Activated naive CD4-positive, alpha-beta T cell treated with anti-CD3 and anti-CD28 coated beads, Interleukin-2, amount 50 U/mL, for 16 hours (primary cell): ENCODE measurements around the gene LTO1.
"Not testable (repeated sequence)": the region's sequence is repeated elsewhere in the genome, so short reads cannot be mapped to it uniquely, and the experiment has no call there.

Experiments used
- DNase-seq: peaks from one replicate; pipeline ENCODE4 v3.0.0-alpha.2; 2020

Gene LTO1

DNA sequence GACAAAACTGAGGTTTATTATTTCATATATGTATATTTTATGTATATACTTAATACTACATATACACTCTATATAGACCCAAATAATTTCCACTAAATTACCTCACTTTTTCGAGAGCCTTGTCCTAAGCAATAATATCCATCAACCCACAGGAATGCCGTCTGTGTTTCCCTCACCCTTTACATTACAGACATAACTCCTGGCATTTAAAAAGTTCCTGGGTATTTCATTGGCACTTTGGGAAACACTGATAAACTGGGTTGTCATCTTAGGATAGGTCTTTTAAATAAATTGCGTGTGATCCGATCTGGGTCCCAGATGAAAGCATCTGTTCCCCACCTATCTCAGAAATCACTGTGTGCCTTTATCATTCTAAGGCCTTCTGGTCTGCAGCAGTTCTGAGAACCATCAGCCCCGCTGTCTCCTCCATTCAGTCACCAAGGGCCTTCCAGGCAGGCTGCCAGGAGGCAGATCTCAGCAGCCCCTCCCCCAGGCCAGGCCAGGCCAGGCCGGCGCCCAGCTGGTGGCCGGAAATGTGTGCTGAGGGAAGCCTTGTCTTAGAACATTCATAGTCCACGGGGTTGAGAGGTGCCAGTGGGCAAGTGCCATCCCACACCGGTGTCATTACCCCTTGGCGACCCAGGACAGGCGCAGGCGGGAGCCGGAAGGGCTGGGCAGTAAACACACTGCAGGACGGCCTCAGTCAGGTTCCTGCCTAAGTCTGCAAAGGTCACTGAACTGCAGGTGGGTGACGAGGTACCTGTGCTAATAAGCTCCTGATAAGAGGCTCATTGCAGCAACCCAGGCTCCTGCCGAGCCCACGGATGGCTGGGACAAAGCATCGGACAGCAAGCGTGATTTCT lies 25.4 kb upstream of the LTO1 start:
- no peak for DNase-seq

DNA sequence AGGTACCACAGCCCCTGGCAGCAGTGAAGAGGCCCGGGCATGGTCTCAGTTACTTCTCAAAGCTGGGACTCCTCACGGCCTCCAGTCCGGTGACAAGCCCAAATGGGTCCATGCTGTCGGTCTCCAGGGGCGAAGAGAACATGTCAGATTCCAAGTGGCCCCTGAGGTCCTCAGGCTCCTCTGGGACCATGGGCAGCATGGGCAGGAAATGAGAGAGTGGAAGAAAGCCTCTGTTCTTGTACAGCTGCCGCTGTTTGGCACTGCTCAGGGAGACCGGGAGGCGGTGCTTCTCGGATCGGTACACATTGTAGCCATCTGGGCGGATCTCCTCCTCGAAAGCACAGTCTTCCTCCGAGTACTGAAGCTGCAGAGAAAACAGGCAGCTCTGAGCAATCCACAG lies 24.1 kb upstream of the LTO1 start:
- DNase-seq: no peak

DNA sequence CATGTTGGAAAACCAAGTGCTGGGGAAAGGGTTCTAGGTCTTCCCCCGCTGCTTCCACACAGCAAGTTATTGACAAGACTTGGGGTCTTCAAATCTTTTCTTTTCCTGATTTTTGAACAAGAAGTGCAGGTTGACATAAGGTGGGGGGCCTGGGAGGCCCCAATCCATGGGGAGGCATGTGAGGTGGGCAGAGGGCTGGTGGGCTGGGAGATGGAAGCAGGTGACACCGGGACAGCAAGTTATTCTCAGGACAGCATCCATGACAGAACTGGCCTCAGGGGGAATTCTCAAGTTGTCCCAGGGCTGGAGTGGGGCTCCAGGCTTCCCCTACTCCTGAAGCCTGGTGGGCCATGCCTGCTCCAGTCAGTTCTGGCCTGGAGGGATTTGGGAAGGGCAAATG lies 23.2 kb upstream of the LTO1 start:
- no peak for DNase-seq

DNA sequence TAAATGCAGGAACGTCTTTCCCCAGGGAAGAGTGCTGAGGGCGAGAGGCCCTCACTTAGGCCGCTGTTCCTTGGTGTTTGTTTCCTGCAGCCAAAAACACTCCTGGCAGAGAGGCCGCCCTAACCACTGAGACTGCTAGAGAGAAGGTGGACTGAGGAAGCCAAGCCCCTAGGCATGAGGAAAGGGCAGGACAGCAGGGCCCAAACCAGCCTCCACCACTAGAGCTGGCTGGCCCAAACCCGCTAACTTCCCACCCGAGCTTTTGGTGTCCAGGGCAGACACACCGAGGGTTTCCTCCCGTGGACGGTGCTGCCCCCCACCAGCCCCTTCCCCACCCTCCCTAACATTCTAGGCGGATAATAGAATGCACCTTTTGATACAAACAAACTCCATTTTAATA lies 22.7 kb upstream of the LTO1 start:
- no peak for DNase-seq

DNA sequence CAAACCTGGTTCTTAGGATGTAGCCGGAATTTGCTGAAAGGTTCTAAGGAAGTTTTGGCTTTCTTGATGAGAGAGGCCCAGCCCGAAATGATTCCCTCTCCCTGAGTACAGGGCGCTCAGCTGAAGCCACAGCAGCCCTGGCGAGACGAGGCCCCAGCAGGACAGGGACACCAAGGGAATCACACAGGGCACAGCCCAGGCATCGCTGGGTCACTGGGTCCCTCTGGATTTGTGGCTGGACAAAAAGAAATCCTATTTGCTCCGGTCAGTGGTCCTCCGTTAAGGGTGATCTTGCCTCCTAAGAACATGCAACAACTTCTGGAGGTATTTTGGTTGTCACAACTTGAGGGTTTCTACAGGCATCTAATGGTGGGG lies 22.3 kb upstream of the LTO1 start:
- no peak for DNase-seq

DNA sequence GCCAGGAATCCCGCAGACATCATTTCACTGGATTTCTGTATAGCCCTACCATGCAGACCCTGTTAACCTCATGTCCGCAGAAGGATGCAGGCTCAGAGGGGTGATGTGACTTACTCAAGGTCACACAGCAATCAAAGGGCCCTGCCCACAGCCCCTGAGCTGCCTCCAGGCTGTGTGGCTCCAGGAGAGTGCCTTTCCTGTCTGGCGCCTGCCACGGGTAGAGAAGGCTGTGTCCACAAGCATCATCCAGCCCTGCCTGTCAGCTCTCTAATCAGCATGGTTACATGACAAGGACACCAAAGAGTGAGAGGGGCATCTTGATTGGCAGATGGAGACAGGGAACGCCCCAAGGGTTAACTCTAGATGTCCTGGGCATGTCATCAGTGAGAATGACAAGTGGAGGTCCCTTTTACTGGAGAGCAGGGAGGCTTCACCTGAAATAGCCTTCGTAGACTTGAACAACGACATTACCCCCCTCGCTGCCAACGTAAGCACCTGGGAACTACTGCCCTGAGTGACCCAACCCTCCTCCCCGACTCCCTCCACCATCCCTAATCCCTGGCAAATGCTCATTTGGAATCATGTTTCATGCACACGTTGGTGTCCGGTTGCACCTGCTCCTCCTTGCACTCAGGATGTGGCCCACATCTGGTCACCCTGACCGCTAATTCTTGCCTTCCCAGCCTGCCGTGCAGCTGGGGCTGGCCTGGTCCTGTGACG lies 21.8 kb upstream of the LTO1 start:
- no peak for DNase-seq

DNA sequence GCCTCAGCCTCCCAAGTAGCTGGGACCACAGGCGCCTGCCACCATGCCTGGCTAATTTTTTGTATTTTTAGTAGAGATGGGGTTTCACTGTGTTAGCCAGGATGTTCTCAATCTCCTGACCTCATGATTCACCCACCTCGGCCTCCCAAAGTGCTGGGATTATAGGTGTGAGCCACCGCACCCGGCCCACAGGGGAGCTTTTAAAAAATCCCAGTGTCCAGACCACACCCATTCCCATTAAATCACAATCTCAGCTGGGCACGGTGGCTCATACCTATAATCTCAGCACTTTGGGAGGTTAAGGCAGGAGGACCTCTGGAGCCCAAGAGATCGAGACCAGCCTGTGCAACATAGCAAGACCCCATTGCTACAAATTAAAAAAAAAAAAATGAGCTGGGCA lies 20.8 kb upstream of the LTO1 start:
- not testable (repeated sequence) for DNase-seq

DNA sequence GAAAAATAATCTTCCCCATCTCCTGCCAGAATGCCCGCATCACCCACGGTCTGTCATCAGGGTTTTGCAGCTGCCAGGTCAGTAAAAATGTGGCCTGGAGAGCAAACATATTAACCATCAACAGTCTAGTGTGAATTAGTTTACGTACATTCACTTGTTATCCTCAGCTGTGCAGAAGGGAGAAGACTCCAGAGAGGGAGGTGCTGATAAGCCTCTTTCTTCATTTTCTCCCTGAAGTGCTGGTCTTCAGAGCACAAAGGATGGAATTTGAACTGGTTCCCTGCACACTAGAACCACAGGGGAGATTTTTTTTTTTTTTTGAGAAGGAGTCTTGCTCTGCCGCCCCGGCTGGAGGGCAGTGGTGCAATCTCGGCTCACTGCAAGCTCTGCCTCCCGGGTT lies 20.4 kb upstream of the LTO1 start:
- no peak for DNase-seq

DNA sequence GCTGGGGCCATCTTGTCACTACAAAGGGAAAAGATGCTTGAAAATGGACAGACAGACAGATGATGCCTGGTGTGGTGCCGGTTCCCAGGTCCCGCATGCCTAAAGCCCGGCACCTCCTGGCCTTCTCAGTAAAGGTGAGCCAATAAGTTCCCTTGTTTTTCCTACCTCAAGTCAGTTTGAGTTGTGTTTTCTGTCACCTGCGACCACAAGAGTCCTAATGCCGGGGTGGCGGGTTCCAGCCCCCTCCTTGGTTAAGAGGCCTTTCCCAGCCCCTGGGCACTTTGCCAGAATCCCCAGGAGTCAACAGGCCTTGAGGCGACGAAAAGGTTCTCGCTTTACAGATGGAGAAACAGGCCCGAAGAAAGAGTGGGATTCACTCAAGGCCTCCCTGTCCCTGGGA lies 19.6 kb upstream of the LTO1 start:
- DNase-seq: no peak

DNA sequence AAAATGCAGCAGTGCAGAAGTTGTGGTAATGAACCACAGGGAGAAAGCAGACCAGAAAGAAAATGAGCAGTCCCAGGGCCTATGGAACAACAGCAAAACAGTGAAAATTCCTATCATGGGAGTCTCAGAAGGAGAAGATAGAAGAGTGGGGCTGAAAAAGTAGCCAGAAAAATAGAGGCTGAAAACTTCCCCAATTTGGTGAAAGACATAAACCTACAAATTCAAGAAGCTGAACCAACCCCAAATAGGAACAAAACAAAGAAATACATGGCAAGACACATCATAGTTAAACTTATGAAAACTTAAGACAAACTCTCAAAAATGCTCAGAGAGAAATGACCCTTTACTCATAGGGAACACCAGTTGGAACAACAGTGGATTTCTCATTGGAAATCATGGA lies 17.3 kb upstream of the LTO1 start:
- no peak for DNase-seq

DNA sequence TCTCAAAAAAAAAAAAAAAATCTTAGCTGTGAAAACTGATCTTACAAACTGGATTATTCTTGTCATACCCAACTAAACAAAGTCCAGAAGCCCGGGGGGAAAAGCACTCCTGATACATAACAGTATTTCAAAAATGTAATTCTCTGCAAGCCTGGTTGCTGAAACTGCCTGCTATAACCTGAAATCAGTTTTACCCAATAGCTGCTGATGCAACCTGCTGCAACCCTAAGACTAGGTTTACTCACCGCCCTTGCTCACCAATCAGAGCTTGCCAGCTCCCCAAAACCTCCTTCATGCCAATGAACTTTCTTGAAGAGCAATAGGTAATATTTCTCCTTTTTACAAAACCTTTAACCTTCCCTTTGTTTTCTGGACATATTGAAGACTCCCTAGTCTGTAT lies 16.3 kb upstream of the LTO1 start:
- DNase-seq: no peak

DNA sequence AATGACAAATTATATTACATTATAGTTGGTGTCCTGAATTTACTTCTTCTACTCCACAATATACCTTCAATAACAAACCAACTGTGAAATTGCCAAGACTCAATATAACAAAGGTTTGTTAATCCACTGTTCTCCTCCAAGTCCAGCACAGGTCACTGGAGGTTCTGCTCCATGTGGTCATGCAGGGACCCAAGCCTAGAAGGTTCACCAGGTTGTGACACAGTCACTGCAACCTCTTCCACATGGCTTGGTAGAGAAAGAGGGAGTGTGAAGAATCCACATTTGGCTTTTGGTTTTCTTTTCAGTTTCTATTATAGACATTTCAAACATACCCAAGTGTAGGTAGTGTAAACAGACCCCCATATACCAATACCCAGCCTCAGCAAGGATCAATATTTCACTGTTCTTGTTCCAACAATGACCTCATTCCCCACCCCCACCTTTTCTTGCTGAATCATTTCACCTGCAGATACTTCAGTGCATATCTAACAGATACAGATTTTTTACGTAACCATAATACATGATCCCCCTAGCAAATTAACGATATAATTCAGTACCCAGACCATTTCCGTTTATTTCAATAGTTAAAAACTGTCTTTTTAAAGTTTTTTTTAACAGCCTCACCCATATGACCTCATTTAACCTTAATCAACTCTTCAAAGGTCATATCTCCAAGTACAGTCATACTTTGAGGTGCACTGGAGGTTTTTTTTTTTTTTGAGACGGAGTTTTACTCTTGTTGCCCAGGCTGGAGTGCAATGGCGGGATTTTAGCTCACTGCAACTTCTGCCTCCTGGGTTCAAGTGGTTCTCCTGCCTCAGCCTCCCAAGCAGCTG lies 14.5 kb upstream of the LTO1 start:
- DNase-seq: no peak

DNA sequence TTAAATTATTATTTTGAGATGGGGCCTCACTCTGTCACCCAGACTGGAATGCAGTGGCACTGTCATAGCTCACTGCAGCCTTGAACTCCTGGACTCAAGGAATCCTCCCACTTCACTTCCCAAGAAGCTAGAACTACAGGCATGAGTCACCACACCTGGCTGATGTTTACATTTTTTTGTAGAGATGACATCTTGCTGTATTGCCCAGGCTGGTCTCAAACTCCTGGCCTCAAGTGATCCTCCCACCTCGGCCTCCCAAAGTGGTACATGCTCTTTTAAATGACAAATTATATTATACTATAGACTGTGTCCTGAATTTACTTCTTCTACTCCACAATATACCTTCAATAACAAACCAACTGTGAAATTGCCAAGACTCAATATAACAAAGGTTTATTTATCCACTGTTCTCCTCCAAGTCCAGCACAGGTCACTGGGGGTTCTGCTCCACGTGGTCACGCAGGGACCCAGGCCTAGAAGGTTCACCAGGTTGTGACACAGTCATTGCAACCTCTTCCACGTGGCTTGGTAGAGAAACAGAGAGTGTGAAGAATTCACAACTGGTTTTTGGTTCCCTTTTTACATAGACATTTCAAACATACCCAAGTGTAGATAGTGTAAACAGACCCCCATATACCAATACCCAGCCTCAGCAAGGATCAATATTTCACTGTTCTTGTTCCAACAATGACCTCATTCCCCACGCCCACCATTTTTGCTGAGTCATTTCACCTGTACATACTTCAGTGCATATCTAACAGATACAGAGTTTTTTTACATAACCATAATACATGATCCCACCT lies 13.0 kb upstream of the LTO1 start:
- DNase-seq: not testable (repeated sequence)

DNA sequence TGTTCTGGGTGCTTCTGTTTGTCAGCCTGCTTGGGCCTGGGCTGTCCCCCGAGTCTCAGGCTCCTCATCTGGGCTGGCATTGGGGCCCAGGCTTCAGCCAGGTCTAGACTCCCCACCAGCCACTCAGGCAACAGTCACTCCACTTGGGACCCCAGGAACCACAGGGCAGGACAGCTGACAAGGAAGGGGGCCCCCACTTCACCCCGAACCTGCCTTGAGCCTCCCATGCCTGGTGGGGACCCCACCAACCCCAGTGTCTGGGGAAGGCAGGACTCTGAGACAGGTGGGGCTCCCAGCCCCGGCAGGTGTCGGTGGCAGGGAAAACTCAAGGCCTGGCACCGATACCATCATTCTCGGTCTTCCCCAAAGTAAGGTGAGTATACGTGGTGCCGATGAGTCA lies 11.7 kb upstream of the LTO1 start:
- DNase-seq: no peak

DNA sequence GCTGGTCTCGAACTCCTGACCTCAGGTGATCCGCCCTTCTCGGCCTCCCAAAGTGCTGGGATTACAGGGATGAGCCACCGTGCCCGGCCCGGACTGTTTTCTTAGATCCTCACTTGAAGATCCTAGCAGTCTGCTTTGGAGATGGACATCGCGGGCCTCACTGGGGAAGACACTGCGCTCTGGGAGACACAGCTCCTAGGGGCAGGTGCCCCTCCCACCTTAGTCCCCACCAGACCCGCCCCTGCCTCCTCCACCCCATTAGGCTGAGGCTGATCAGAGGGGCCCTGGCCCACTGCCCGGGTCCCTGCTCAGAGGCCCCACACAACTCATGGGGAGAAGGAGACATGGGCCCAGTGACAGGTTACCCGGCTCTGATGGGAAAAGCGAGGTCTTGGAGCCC lies 11.3 kb upstream of the LTO1 start:
- no peak for DNase-seq

DNA sequence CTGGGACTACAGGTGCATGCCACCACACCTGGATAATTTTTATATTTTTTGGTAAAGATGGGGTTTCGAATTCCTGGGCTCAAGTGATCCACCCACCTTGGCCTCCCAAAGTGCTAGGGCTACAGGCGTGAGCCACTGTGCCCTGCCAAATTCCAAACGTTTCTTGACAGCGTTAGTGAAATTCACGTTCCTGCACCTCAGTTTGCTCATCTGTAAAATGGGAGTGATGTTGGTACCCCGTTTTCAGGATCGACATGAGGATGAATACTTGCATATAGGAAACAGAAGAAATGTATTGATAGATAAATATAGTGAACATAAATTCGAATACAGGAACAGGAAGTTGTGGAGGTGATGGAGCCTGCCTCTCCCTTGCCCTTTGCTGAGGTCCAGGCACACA lies 10.2 kb upstream of the LTO1 start:
- no peak for DNase-seq

DNA sequence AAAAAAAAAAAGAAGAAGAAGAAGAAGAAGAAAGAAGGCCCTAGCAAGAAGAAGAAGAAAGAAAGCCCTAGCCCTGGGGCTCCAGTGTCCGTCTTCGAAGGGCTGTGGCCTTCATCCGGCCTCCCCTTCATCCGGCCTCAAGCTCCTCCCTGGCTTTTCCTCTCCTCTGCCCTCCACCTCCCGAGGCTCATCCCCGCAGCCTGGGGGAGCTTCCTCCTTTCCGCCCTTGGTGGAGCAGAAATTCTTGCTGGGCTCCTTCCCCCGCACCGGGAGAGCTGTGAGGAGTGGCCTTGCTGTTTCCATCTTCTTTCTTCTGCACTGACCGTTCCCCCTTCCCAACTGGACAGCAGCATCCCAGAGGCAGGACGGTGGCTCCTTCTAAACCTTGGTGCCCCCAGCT lies 9.5 kb upstream of the LTO1 start:
- no peak for DNase-seq

DNA sequence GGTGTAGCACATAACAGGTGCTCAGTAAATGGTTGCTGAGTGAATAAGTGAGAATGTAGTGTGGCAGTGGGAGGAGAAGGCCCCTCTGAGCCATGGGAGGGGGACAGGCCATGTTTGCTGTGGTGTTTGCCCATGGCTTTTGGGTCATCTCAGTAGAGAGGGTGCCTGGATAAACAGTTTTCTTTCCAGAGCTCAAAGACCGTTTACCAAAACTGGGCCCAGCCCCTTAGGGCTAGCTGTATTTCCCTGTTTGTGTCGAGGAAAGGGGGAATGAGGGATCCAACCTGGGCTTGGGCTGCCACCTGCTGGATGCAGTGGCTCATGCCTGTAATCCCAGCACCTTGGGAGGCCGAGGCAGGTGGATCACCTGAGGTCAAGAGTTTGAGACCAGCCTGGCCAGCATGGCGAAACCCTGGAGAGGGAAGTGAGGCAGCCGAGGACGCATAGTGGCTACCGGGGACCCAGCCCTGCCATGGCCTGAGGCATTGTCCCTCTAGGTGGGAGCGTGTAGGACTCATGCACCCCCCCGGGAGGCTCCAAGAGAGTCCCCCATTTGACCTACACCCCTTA lies 8.7 kb upstream of the LTO1 start:
- no peak for DNase-seq

DNA sequence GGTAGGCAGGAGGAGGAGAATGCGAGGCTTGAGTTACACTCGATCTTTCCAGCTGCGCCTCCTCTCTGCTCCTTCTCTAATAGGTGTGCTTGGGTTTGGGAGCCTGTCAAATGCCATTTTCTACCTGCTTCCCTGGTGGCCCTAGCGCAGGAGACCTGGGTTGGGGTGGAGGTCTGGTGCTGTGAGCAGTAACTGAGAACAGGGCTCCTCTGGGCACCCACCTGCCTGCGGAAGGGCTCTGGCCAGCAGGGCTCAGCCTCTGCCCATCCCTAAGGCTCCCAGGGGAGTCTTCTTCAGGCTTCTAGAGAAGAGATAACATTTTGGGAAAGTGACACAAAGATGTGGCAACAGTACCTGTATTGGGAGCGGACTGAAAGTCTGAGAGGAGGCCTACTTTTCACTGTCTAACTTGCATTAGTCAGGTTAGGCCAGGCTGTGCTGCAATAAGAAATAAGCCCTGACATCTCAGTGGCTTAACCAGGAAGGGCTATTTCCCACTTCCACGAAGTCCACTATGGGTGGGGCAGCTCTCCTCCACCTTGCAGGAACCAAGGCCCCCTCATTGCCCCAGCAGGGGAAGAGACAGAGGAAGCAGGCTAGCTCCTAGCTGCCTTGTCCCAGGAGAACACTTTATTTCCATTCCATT lies 7.7 kb upstream of the LTO1 start:
- DNase-seq: no peak

DNA sequence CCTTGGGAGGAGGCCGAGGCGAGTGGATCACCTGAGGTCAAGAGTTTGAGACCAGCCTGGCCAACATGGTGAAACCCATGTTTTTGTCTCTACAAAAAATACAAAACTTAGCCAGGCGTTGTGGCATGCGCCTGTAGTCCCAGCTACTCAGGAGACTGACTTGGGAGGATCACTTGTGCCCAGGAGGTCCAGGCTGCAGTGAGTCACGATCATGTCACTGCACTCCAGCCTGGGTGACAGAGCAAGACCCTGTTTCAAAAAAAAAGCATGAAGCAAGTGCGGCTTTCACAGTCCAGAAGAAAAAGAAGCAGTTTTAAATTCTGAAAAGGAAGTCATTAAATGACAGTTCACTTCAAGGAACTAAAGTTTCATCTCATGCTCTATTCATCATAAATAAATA lies 7.1 kb upstream of the LTO1 start:
- DNase-seq: no peak

DNA sequence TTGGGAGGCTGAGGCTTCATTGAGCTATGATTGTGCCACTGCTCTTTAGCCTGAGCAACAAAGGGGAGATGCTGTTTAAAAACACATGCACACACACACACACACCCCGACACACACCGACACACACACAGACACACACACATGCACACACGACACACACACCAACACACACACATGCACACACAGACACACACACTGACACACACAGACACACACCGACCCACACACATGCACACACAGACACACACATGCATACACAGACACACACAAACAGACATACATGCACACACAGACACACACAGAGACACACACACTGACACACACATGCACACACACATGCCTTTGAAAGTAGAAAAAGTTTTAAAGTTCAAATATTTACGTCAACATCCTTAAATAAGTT lies 5.5 kb upstream of the LTO1 start:
- no peak for DNase-seq

DNA sequence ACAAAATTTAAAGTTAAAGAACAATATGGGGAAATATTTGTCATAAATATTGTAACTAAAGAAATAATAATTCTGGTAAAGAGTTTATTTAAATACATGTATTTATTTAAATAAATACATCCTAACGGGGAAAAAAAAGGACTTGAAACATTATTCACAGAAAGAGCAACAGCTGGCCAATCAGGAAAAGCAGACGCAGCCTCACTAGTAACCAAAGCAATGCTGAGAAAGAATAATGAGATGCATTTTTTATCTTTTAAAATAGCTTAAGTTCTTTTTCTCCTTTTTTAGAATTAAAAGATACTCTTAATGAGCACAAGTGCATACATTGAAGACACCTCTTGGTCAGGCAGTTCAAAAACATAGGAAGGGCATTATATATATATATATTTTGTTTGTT lies 2.6 kb upstream of the LTO1 start:
- no peak for DNase-seq
